ENCODE measurements around the gene FGF11. TPM values are rescaled to one million over a fixed set of nuclear protein-coding genes. Genes with fewer than 3 reads are reported as not detected.

Gene FGF11
- total and polyA plus RNA-seq, 10 donors: 1.0 to 5.5 (median 3.0) TPM

GRCh38 chr17:7429722-7430121 is 9.6 kb upstream of the FGF11 start:
- H3K27me3 ChIP-seq (replicated peaks in 1 of 7): no peaks in the 10 kb centered on the region
- 92 to 96% (median 94%) methylated on average over 9 to 10 of the region's 10 CpGs for WGBS, 5 donors
- peaks cover 0 to 1% (median 0%) of the 10 kb centered on the region in 6 donors for H3K4me1 ChIP-seq
- intact Hi-C loops (cut with DNase I; ENCODE audit: low total_unique reads): no loop called here
- no peaks in the 10 kb centered on the region for H3K9me3 ChIP-seq
- no peak overlapping the region for H3K4me3 ChIP-seq
- no peaks in the 10 kb centered on the region for H3K36me3 ChIP-seq
- TF ChIP-seq POLR2AphosphoS5 (IDR thresholded peaks at IDR 0.05) (no peak), POLR2A (IDR thresholded peaks at IDR 0.05) (no peak)
- TF ChIP-seq, protein P1, sequence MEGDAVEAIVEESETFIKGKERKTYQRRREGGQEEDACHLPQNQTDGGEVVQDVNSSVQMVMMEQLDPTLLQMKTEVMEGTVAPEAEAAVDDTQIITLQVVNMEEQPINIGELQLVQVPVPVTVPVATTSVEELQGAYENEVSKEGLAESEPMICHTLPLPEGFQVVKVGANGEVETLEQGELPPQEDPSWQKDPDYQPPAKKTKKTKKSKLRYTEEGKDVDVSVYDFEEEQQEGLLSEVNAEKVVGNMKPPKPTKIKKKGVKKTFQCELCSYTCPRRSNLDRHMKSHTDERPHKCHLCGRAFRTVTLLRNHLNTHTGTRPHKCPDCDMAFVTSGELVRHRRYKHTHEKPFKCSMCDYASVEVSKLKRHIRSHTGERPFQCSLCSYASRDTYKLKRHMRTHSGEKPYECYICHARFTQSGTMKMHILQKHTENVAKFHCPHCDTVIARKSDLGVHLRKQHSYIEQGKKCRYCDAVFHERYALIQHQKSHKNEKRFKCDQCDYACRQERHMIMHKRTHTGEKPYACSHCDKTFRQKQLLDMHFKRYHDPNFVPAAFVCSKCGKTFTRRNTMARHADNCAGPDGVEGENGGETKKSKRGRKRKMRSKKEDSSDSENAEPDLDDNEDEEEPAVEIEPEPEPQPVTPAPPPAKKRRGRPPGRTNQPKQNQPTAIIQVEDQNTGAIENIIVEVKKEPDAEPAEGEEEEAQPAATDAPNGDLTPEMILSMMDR (IDR thresholded peaks at IDR 0.05 in 8 of 11, conservative IDR thresholded peaks at IDR 0.05 in 3 of 11): no peak
- no peak overlapping the region for H3K27ac ChIP-seq
- DNase-seq: no peak

DNA sequence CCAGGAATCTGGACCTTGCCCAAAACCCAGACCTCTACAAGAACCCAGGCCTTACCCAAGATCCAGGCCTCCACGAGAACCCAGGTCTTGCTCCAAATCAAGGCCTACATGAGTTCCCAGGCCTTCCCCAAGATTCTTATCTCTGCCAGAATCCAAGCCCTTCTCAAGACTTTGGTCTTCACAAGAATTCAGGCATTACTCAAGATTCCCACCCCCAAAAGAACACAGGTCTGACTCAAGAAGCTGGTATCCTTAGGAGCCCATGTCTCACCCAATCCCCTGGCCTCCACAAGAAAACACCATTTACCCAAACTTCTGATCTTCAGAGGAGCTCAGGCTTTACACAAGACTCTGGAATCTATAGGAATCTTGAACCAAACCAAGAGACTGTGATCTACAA is 8.1 kb upstream of the FGF11 start:
- H3K36me3 ChIP-seq: no peaks in the 10 kb centered on the region
- TF ChIP-seq POLR2A (IDR thresholded peaks at IDR 0.05) (no peak), POLR2AphosphoS5 (IDR thresholded peaks at IDR 0.05) (no peak)
- TF ChIP-seq, protein P1 (IDR thresholded peaks at IDR 0.05 in 8 of 11, conservative IDR thresholded peaks at IDR 0.05 in 3 of 11): no peak
- H3K4me1 ChIP-seq: peaks cover 4 to 16% (median 10%) of the 10 kb centered on the region in 6 donors
- no peak overlapping the region for H3K27ac ChIP-seq
- no peak overlapping the region for H3K4me3 ChIP-seq
- 80 to 95% (median 84%) methylated on average over 1 of the region's 1 CpG for WGBS, 5 donors
- intact Hi-C loops (cut with DNase I; ENCODE audit: low total_unique reads): no loop called here
- H3K9me3 ChIP-seq: no peaks in the 10 kb centered on the region
- no peaks in the 10 kb centered on the region for H3K27me3 ChIP-seq (replicated peaks in 1 of 7)
- DNase-seq: no peak

GRCh38 chr17:7432296-7432695 is 7.0 kb upstream of the FGF11 start:
- Histone ChIP-seq H3K4me3 (no peak overlapping the region), H3K27ac (no peak overlapping the region), H3K27me3 (replicated peaks in 1 of 7) (peaks cover 0 to 1% (median 0%) of the 10 kb centered on the region in 7 donors), H3K9me3 (no peaks in the 10 kb centered on the region), H3K36me3 (no peaks in the 10 kb centered on the region), H3K4me1 (peaks cover 14 to 27% (median 21%) of the 10 kb centered on the region in 6 donors)
- no peak for DNase-seq
- intact Hi-C loops (cut with DNase I; ENCODE audit: low total_unique reads): no loop called here
- TF ChIP-seq, protein P1 (IDR thresholded peaks at IDR 0.05 in 8 of 11, conservative IDR thresholded peaks at IDR 0.05 in 3 of 11): no peak
- TF ChIP-seq POLR2AphosphoS5 (IDR thresholded peaks at IDR 0.05) (no peak), POLR2A (IDR thresholded peaks at IDR 0.05) (no peak)
- WGBS, 5 donors: 92 to 95% (median 94%) methylated on average over 10 to 11 of the region's 11 CpGs

GRCh38 chr17:7435676-7436555 is 3.4 kb upstream of the FGF11 start:
- 5 to 9% (median 9%) methylated on average over 40 to 49 of the region's 49 CpGs for WGBS, 5 donors
- peaks cover 0 to 37% (median 26%) of the 10 kb centered on the region in 7 donors for H3K27me3 ChIP-seq (replicated peaks in 1 of 7)

More at GRCh38 chr17:7435676-7436555, 3.4 kb upstream of the FGF11 start:
- intact Hi-C loops (cut with DNase I; ENCODE audit: low total_unique reads): loop anchor here (5.0 kb wide), 2 partner anchors 79 to 126 kb away; partner anchors contain the start of genes SENP3 and TMEM95
- Histone ChIP-seq H3K27ac (peak overlapping the region; percentile 78 to 93 (median 87)), H3K9me3 (no peaks in the 10 kb centered on the region), H3K4me1 (peaks cover 31 to 63% (median 56%) of the 10 kb centered on the region in 6 donors), H3K4me3 (peak overlapping the region; percentile 62 to 84 (median 72)), H3K36me3 (no peaks in the 10 kb centered on the region)
- TF ChIP-seq POLR2A (IDR thresholded peaks at IDR 0.05) (no peak), POLR2AphosphoS5 (IDR thresholded peaks at IDR 0.05) (peak in 1 of 3 donors; percentile 48)
- TF ChIP-seq, protein P1 (IDR thresholded peaks at IDR 0.05 in 8 of 11, conservative IDR thresholded peaks at IDR 0.05 in 3 of 11): peak in 10 of 11 experiments; percentile 12 to 56 (median 41)
- peak; percentile 90 for DNase-seq

Measured in spleen (tissue), 11 donors.